Stimulated activated CD8-positive, alpha-beta memory T cell treated with anti-CD3 and anti-CD28 coated beads, Interleukin-12 subunit alpha, Interleukin-12 subunit beta, amount 100 ng/mL, for 24 hours (primary cell): ENCODE data around the gene ARMCX5.

Source experiments
- DNase-seq: peaks from one replicate; pipeline ENCODE4 v3.0.0-alpha.2; 2020; ENCODE audit errors: extremely low read depth

ARMCX5 gene

DNA sequence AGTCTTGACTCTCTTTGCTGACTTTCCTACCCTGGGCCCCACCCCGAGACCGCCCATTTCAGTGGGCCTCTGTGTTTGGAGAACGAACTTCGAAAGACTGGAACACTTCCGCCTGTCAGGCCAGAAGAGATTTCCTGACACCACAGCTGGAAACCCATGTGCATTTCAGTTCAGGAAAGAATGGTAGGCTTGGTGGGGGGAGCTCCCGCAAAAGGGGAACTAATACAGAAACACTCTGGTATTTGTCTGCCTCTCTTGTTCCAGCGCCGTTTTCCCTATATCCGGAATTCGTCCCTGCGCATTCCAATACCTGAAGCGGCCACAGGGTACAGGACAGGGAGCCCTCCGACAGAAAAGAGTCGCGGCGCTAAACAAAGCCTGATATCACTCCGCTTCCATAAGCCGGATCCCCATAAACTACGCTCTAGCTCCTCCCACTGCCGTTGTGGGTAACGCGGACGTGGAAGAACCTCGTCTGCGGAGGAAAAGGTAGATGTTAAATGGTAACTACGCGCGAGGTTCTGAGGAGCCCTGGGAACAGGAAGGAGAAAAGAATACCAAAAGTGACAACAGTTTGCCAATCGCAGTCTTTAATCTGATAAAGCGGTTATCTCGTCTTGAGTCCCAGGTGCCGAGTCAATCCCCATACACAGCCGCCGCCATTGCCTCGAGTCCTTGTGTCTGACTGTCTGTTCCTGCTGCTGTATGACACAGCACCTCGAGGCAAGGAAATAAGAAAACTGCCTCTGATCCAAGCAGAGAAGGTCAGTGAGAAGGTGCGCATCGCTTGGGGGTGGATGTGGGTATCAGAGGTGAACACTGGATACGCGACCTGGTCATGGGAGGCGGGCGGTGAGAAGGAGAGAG, at the start of gene ARMCX5:
TSS of gene ARMCX5 (plus strand) at position 432 of the 867 bp plus-strand sequence. CDS start 2,627 bp downstream, outside the sequence.
- DNase-seq: peak; percentile 20

DNA sequence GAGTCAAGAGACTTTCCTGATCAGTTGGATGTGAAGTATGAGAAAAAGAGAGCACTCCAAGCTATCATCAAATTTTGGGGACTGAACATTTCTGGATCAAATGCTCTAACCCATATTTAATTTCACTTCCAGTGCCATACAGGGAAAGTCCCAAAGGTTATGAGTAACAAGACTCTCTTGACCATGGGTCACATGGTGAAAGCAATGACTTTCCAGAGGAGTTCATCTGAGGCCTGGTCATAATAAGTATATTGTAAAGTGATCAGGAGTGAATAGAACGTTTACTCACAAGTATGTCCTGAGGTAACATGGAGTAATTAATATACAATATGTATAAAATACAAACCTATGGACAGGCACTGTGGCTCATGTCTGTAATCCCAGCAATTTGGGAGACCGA, 40.7 kb upstream of the ARMCX5 start:
- no peak for DNase-seq

- no peak for DNase-seq
Observed at GRCh38 chrX:102560423-102561068, 38.8 kb upstream of the ARMCX5 start.

DNA sequence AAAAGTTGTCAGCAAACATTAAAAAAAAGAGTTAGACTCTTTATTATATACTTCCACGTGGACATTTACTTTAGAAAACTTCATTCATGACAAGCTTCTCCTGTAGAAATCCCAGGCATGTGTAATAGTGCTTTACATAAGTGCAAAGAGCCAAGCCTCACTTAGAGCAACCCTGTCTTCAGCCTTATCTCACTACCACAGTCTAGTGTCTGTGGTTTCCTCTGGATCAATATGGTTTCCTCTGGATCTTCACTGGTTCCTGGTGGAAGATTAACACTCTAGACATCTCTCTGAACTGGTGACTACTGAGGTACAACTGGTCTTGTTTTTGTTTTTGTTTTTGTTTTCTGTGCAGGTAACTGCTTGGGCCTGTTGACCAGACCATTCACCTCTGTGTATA, 18.4 kb upstream of the ARMCX5 start:
- DNase-seq: no peak

- DNase-seq: no peak
Observed at GRCh38 chrX:102593367-102593766, 5.9 kb upstream of the ARMCX5 start.

DNA sequence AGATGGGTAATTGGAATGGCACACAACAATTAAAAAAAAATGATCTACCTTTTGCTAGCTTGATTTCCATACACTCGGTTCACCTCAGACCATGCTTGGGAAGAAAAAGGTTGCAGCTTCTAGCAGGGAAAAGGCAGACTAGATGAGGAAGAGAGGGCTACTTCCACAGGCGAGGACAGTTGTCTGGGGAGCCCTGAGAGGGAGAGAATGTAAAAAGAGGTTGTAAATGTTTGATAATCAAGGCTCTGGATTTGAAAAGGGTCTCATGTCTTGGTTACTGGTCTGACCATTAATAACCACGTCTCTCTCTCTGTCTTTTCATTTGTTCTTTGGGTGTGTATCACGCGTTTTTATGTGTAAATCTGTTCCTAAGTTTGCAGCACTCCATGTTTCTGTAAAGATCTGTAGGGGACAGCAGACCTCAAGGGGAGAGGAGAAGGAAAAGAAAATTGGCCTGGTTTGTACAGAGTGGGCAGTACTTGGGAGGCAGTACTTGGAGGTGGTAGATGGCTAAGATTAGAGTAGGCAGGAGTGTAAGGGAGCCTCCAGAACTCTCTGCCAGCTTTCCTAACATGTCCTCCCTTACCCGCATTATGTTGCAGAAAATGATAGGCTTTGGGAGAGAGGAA, 750 bp downstream of the ARMCX5 start:
- DNase-seq: no peak

- DNase-seq: no peak
Observed at GRCh38 chrX:102604327-102604726, 5.0 kb downstream of the ARMCX5 start.

GRCh38 chrX:102606115-102606514, 6.8 kb downstream of the ARMCX5 start:
- no peak for DNase-seq

GRCh38 chrX:102610905-102611304, 11.6 kb downstream of the ARMCX5 start:
- DNase-seq: no peak

DNA sequence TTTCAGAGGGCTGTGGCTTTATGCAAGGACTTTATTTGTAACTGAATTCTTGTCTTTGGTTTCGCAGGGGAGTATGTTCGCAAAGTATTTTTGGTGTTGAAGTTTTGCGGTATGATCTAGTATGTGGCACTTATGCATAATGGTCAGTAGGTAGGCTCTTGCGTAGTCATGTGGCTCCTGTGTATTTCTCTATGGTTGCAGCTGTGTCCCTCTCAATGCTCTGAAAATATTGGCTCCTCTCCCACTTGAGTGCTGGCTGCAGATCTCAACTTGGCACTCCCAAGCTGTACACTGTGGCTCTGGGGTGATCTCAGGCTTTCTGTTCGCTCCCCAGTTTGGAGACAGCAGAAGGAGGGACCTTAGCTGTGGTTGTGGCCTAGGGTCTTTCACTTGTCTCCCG, 24.8 kb downstream of the ARMCX5 start:
- no peak for DNase-seq

DNA sequence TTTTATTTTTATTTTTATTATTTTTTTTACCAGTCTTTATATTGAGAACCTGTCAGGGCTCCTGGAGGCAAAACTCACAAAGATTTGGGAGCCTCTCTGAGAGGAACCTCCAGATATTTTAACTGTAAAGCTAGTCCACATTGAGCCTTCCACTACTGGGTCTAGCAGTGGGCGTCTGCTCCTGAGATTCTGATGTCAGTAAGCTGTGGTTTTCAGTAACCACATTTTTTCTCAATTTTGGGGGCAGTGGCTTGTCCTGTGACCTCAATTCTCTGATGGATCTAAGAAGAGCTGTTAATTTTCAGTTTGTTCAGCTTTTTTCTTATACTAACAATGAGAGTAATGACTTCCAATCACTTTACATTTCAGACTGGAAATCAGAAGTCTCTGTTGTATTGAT, 28.3 kb downstream of the ARMCX5 start:
- no peak for DNase-seq

- no peak for DNase-seq
Observed at GRCh38 chrX:102637561-102637960, 38.2 kb downstream of the ARMCX5 start.

DNA sequence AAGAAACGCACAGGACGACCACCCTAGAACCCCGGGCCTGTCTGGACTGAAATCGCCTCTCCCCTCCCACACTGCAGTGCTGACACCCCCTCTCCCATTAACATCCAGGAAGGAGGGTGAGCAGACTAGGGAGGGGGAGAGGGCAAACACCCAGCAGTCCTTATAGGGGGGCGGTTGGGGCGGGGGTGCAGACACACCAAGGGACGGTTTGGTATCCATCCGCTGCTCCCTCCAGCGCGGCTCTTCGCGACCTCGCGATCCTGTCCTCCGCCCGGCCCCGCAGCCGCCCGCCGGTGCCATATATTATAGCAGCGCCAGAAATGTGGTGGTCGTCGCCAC, 51.6 kb downstream of the ARMCX5 start:
- no peak for DNase-seq

DNA sequence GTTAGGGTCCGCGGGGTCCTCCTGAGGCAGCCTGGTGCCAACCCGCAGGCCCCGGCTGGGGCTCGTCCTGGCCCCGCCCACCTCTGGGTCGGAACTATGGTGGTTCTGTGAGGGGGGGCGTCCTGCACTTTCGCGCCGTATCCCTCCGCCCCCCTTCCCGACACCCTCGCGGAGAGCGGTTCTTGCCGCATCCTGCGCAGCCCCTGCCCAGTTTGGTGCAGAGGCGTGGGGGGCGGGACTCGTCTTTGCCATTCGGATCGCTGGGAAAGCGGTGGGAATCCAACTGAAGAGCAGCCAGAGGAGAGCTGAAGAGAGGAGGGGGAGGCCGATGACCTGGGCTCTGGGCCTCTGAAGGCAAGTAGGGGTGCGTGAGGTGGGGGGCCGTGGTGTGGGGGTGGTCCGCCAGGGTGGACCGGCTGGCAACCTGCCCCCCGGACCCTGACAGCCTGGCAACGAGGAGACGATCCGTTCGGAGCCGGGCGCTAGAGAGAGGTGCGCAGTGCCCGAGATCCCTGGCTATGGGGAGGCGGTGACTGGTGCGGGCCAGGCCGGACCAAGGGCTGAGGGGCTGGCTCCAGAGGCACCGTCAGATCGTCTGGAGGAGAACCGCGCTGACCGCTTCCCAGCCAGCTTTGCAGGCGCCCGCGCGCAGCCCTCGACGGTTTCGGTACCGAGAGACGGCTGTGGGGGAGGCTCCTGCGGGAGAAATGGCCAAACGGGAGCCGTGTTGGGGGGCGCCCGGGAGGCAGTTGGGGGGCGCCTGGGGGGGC, 52.1 kb downstream of the ARMCX5 start, which contains the start of gene GPRASP1:
TSS of gene GPRASP1 (plus strand) at position 242 of the 770 bp plus-strand sequence. CDS start 2,431 bp downstream, outside the sequence.
- peak; percentile 14 for DNase-seq

GRCh38 chrX:102652031-102652688, 52.8 kb downstream of the ARMCX5 start:
- no peak for DNase-seq
